Lower lobe of right lung (tissue), 2 donors: Measurements from ENCODE around the gene NELFA. TPM values are rescaled to one million over a fixed set of nuclear protein-coding genes. Genes with fewer than 3 reads are reported as not detected.
A peak's percentile ranks its signal among the peaks of the same experiment; 100 is the strongest.
"Not testable (repeated sequence)": the region's sequence is repeated elsewhere in the genome, so short reads cannot be mapped to it uniquely, and the experiment has no call there.

ENCODE experiments used
- ATAC-seq, 2 donors: fragments of 200-7000 bp; cut with Tn5 transposase; one replicate each; pipeline ENCODE4 v1.9.1; 2020 to 2022; ENCODE audit warnings: mild to moderate bottlenecking in 2 of 2, moderate library complexity in 2 of 2
- DNase-seq: peaks from one replicate; pipeline ENCODE4 v3.0.0-alpha.2; 2020
- H3K27ac ChIP-seq: fragments of 200-600 bp; one replicate; pipeline ENCODE4 v1.8.0; 2022
- H3K27me3 ChIP-seq: fragments of 200-600 bp; one replicate; pipeline ENCODE4 v1.8.0; 2022; ENCODE audit warnings: low read depth
- H3K36me3 ChIP-seq: fragments of 200-600 bp; one replicate; pipeline ENCODE4 v1.8.0; 2022; ENCODE audit warnings: mild to moderate bottlenecking
- H3K4me1 ChIP-seq: fragments of 200-600 bp; one replicate; pipeline ENCODE4 v1.8.0; 2022
- H3K4me3 ChIP-seq: fragments of 200-600 bp; one replicate; pipeline ENCODE4 v1.8.0; 2022; ENCODE audit warnings: mild to moderate bottlenecking
- H3K9me3 ChIP-seq: fragments of 200-600 bp; one replicate; pipeline ENCODE4 v1.8.0; 2022
- intact Hi-C: fragments of 100-400 bp; cut with DNase I; formaldehyde crosslinking; loops from one replicate; pipeline ENCODE4 v1.11.0; 2022
- total RNA-seq: library from RNA; stranded (reverse); fragmentation: NEBNext Ultra II Directional; extraction: Animal tissue kit (Norgen Biotek cat#: 25700); gene quantifications from one replicate; pipeline ENCODE4 v1.2.1, GENCODE V29; 2021
- TF ChIP-seq, protein P1 (sequence below): fragments of 200-600 bp; IDR thresholded peaks from one replicate; pipeline ENCODE4 v1.8.0; 2022; ENCODE audit warnings: antibody characterized with exemption, mild to moderate bottlenecking
- donor health status: DM: no; HTN: yes; CAD: no; lungs with severe emphysema.

The NELFA gene
- total RNA-seq, 1 donor from 2014 or later = 22.6 TPM

GRCh38 chr4:2042204-2042946, 33.6 kb upstream of the NELFA start:
- intact Hi-C loops = no loop called here
- Histone ChIP-seq H3K27ac (peak overlapping the region; percentile 49), H3K27me3 (peaks cover 55% of the 10 kb centered on the region), H3K9me3 (no peaks in the 10 kb centered on the region), H3K36me3 (no peaks in the 10 kb centered on the region), H3K4me1 (peaks cover 21% of the 10 kb centered on the region), H3K4me3 (peak overlapping the region; percentile 66)
- TF ChIP-seq, protein P1, sequence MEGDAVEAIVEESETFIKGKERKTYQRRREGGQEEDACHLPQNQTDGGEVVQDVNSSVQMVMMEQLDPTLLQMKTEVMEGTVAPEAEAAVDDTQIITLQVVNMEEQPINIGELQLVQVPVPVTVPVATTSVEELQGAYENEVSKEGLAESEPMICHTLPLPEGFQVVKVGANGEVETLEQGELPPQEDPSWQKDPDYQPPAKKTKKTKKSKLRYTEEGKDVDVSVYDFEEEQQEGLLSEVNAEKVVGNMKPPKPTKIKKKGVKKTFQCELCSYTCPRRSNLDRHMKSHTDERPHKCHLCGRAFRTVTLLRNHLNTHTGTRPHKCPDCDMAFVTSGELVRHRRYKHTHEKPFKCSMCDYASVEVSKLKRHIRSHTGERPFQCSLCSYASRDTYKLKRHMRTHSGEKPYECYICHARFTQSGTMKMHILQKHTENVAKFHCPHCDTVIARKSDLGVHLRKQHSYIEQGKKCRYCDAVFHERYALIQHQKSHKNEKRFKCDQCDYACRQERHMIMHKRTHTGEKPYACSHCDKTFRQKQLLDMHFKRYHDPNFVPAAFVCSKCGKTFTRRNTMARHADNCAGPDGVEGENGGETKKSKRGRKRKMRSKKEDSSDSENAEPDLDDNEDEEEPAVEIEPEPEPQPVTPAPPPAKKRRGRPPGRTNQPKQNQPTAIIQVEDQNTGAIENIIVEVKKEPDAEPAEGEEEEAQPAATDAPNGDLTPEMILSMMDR = no peak
- DNase-seq = peak; percentile 50
- peak; percentile 40 to 49 for ATAC-seq

GRCh38 chr4:2041239-2042130, 32.7 kb upstream of the NELFA start:
- intact Hi-C loops = no loop called here
- peak overlapping the region; percentile 49 for H3K27ac ChIP-seq
- peak overlapping the region; percentile 66 for H3K4me3 ChIP-seq
- peaks cover 52% of the 10 kb centered on the region for H3K27me3 ChIP-seq
- no peaks in the 10 kb centered on the region for H3K9me3 ChIP-seq
- DNase-seq = peak; percentile 91
- TF ChIP-seq, protein P1 = no peak
- ATAC-seq = peak; percentile 77 to 85
- no peaks in the 10 kb centered on the region for H3K36me3 ChIP-seq
- H3K4me1 ChIP-seq = peaks cover 21% of the 10 kb centered on the region

DNA sequence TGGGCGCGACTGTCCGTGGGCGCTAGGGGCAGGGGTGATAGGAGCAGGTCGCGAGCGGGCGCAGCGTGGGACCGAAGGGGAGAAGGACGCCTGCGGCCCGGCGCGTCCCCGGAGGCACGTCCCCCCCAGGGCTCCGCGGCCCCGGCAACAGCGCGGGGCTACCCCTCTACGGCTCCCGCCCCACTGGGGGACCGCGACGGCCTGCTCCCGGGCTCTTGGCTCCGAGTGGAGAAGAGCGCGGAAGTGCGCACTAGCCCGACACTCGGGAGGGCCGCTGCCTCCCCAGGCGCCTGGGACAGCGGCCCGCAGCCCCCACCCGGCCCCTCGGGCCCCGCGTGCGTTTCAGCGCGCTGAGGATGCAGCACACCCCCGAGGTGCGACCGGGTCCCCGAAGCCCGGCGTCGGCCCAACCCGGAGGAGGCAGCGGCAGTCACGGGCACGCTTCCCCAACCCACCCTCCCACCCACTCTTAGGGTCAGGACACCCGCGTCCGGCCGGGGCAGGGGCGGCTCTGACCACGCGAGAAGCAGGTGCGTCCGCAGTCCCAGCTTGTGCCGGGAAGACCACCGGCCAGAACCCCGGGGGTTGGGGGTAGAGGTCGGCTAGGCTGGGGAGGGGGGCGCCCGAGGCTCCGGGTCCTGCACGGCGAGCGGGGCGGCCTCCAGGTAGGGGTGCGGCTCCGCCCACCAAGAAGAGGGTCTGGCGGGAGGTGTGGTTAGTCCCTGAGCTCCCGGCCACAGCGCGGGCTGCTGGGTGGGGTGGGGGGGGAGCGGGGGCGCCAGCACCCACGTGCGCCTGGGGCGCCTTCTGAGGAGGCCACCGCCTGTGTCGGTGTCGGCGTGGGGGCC, 31.8 kb upstream of the NELFA start:
- Histone ChIP-seq H3K4me1 (peaks cover 21% of the 10 kb centered on the region), H3K4me3 (peak overlapping the region; percentile 66), H3K36me3 (no peaks in the 10 kb centered on the region), H3K27me3 (peaks cover 49% of the 10 kb centered on the region), H3K9me3 (no peaks in the 10 kb centered on the region), H3K27ac (no peak overlapping the region)
- DNase-seq = no peak
- intact Hi-C loops = no loop called here
- TF ChIP-seq, protein P1 = no peak
- peak; percentile 2 to 8 for ATAC-seq

DNA sequence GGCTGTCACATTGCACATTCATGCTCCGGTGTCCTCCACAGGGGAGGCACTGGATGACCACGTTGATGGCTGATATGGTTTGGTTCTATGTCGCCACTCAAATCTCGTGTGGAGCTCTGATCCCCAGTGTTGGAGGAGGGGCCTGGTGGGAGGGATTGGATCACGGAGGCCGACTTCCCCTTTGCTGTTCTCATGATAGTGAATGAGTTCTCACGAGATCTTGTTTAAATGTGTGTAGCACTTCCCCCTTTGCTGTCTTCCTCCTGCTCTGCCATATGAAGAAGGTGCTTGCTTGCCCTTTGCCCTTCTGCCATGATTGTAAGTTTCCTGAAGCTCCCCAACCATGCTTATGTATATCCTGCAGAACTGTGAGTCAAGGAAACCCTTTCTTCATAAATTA, 28.1 kb upstream of the NELFA start:
- intact Hi-C loops = no loop called here
- Histone ChIP-seq H3K36me3 (no peaks in the 10 kb centered on the region), H3K4me3 (no peak overlapping the region), H3K4me1 (peaks cover 15% of the 10 kb centered on the region), H3K9me3 (no peaks in the 10 kb centered on the region), H3K27me3 (peaks cover 37% of the 10 kb centered on the region), H3K27ac (no peak overlapping the region)
- DNase-seq (no peak), ATAC-seq (no peak)
- TF ChIP-seq, protein P1 = no peak

- no peak for DNase-seq
- H3K27me3 ChIP-seq = peaks cover 32% of the 10 kb centered on the region
These were observed 27.6 kb upstream of the NELFA start for GRCh38 chr4:2036327-2036726.

DNA sequence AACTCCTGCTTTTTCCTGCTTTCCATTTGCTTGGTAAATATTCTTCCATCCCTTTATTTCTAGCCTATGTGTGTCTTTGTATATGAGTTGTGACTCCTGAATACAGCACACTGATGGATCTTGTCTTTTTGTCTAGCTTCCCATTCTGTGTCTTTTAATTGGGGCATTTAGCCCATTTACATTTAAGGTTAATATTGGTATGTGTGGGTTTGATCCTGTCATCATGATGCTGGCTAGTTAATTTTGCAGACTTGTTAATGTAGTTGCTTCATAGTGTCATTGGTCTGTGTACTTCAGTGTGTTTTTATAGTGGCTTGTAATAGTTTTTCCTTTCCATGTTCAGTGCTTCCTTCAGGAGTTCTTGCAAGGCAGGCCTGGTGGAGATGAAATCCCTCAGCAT, 22.4 kb upstream of the NELFA start:
- H3K36me3 ChIP-seq, H3K27ac ChIP-seq, intact Hi-C loops, ATAC-seq, H3K27me3 ChIP-seq, H3K4me1 ChIP-seq, H3K4me3 ChIP-seq, H3K9me3 ChIP-seq, DNase-seq: not testable (repeated sequence)

More at GRCh38 chr4:2036327-2036726, 27.6 kb upstream of the NELFA start:
- H3K9me3 ChIP-seq = no peaks in the 10 kb centered on the region
- no peak overlapping the region for H3K27ac ChIP-seq
- H3K36me3 ChIP-seq = no peaks in the 10 kb centered on the region
- no peak for ATAC-seq
- TF ChIP-seq, protein P1 = no peak
- no peak overlapping the region for H3K4me3 ChIP-seq
- H3K4me1 ChIP-seq = peaks cover 10% of the 10 kb centered on the region
- intact Hi-C loops = no loop called here

GRCh38 chr4:2027120-2027519, 18.3 kb upstream of the NELFA start:
- intact Hi-C loops, H3K4me1 ChIP-seq, H3K27me3 ChIP-seq, H3K27ac ChIP-seq, H3K4me3 ChIP-seq, ATAC-seq, H3K36me3 ChIP-seq, H3K9me3 ChIP-seq, DNase-seq: not testable (repeated sequence)
